SU-DHL-6 (cell line): ENCODE measurements around the gene TMIGD2.

Experiments used
- EZH2phosphoT487 ChIP-seq: fragments of 200-600 bp; sonication (generic), shearing (Covaris generic); conservative IDR thresholded peaks from 2 replicates; pipeline ENCODE4 v1.6.1; 2018; ENCODE audit warnings: mild to moderate bottlenecking, antibody characterized with exemption, low read length, moderate library complexity, mixed read lengths
- TF ChIP-seq, protein P1 (sequence below): fragments of 200-600 bp; sonication (generic); IDR thresholded peaks from one replicate; pipeline ENCODE4 v1.5.1; 2017; ENCODE audit warnings: antibody characterized with exemption, mild to moderate bottlenecking, low read length, moderate library complexity; ENCODE audit not compliant: insufficient read depth, poor library complexity, severe bottlenecking

DNA sequence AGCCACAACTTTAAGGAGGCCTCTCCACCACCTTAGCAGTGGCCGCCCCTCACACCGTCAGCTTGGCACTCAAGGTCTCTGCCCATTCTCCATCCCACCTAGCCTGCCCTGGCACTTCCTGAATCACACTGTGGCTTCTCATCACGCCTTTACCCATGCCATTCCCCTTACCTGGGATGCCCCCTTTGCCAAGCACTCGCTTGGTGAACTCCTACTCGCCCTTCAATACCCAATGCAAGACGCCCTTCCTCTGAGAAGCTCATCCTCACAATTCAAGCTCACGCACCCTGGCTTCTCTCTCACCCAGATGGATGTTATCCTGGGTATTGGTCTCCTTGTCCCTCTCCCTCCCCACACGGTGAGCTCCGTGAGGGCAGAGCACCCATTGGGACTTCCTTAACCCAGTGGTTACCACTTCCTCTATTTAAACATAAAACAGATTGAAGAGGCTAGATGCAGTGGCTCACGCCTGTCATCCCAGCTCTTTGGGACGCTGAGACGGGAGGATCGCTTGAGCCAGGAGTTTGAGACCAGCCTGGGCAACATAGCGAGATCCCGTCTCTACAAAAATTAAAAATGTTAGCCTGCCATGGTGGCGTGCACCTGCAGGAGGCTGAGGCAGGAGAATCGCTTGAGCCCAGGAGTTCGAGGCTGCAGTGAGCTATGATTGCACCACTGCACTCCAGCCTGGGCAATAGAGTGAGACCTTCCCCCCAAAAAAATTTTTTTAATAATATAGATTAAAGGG lies 35.8 kb downstream of the TMIGD2 start:
- TF ChIP-seq, protein P1, sequence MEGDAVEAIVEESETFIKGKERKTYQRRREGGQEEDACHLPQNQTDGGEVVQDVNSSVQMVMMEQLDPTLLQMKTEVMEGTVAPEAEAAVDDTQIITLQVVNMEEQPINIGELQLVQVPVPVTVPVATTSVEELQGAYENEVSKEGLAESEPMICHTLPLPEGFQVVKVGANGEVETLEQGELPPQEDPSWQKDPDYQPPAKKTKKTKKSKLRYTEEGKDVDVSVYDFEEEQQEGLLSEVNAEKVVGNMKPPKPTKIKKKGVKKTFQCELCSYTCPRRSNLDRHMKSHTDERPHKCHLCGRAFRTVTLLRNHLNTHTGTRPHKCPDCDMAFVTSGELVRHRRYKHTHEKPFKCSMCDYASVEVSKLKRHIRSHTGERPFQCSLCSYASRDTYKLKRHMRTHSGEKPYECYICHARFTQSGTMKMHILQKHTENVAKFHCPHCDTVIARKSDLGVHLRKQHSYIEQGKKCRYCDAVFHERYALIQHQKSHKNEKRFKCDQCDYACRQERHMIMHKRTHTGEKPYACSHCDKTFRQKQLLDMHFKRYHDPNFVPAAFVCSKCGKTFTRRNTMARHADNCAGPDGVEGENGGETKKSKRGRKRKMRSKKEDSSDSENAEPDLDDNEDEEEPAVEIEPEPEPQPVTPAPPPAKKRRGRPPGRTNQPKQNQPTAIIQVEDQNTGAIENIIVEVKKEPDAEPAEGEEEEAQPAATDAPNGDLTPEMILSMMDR: no peak
- no peak for TF ChIP-seq EZH2phosphoT487
